Activated CD4-positive, alpha-beta T cell treated with anti-CD3 and anti-CD28 coated beads, Interleukin-2, amount 50 U/mL, for 48 hours (primary cell): Measurements from ENCODE around the gene SLCO1A2.
"Not testable (repeated sequence)": the region's sequence is repeated elsewhere in the genome, so short reads cannot be mapped to it uniquely, and the experiment has no call there.

ENCODE experiments used
- DNase-seq, 2 experiments: peaks; one replicate each; pipeline ENCODE4 v3.0.0-alpha.2; 2020

Gene SLCO1A2

DNA sequence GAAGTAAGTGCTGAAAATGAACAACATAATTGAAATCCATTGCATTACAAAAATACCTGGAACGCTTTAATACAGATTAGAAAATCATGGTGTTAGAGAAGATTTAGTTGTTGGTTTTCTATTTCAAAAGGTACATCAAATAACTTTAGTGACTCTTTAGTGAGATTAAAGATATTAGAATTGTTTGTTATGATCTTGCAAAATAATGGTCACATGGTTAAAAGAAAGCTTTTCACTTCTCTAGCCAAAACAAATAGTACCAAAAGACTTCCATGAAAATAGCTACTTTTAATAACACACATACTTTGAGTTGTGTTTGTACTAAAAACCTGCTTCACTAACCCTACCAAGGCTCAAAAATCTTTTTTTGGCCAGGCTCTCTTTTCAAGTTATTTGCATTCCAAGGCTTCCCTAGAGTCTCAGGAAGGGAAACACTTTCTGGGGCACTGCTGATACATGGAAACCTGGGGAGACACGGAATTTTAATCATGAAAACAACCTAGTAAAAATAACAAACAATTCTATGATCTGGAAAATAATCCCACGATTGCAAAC, at the start of gene SLCO1A2:
Gene SLCO1A2 (minus strand): TSS at position 147 of the 555 bp plus-strand sequence. CDS start 270 bp downstream, outside the sequence.
- no peak for DNase-seq

DNA sequence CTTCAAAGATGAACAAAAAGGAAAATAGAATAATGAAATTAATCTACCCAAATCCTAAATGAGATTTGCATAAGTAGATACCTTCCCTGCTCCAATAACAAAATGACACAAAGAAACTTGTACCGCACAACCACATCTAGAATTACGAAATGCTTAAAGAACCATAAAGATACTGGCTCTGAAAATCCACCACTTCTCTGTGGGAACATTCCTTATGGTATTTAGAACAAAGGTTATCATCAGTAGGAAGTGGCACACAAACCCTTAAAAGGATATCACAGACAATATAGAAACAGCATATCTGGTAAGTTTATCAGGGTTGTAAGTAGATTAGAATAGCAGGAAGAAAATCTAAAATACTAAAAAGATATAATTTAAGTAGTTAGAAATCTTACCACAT, 49.5 kb upstream of the SLCO1A2 start:
- no peak for DNase-seq

DNA sequence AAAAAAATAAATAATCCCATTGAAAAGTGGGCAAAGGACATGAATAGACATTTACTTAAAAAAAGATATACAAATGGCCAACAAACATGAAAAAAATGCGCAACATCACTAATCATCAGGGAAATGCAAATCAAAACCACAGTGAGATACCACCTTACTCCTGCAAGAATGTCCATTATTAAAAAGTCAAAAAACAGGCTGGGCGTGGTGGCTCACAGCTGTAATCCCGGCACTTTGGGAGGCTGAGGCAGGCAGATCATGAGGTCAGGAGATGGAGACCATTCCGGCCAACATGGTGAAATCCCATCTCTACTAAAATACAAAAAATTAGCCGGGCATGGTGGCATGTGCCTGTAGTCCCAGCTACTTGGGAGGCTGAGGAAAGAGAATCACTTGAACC, 46.6 kb upstream of the SLCO1A2 start:
- not testable (repeated sequence) for DNase-seq

- no peak for DNase-seq
Measured at GRCh38 chr12:21379218-21379617, 44.5 kb upstream of the SLCO1A2 start.

GRCh38 chr12:21372602-21373001, 37.9 kb upstream of the SLCO1A2 start, which contains the start of gene IAPP:
TSS of gene IAPP (plus strand) at chr12:21372902. CDS start at chr12:21373352, 450 bp downstream.
- DNase-seq = no peak

- DNase-seq = no peak
Measured at GRCh38 chr12:21370845-21371449, 36.2 kb upstream of the SLCO1A2 start.

GRCh38 chr12:21369141-21369980, 34.6 kb upstream of the SLCO1A2 start:
- no peak for DNase-seq

DNA sequence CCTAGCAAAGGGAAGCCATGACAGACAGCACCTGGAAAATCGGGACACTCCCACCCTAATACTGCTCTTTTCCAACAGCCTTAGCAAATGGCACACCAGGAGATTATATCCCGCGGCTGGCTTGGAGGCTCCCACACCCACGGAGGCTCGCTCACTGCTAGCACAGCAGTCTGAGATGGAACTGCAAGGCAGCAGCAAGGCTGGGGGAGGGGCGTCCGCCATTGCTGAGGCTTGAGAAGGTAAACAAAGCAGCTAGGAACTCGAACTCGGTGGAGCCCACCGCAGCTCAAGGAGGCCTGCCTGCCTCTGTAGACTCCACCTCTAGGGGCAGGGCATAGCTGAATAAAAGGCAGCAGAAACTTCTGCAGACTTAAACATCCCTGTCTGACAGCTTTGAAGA, 25.9 kb upstream of the SLCO1A2 start:
- DNase-seq = not testable (repeated sequence)

DNA sequence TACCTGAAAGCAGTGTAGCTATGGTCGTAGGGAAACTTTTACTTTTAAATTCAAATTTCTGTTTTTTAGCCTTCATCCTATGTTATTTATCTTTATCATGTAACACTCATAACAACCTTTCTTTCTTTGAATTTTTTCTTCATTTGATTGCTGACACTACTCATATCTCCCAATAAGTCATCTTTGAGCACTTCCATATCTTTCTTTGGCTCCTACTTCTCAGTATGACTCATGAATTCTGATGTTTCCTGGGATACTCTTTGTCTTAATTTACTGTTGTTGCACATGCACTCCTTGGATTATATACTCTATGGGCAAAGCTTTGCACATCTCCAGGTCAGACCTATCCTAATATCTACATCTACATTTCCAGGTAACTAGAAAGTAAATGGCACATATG, 19.9 kb upstream of the SLCO1A2 start:
- DNase-seq = no peak

DNA sequence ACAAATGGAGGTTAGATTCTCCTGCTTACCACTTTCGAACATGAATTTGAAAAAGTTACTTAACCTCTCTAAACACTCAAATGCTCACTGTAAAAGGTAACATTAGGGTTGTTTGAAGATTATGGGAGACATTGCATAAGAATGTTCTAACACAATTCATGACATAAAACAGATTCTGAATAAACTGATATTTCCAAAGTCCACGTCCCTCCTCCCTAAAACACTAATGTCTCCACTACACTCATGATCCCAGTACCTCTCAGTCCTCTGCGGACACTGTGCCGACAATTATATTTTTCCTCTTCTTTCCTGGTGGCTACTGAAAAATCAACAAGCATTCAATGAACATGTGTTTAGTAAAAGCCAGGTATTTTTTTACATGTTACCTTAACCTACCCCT, 19.2 kb upstream of the SLCO1A2 start:
- no peak for DNase-seq

- DNase-seq = no peak
Measured at GRCh38 chr12:21353487-21353886, 18.8 kb upstream of the SLCO1A2 start.

DNA sequence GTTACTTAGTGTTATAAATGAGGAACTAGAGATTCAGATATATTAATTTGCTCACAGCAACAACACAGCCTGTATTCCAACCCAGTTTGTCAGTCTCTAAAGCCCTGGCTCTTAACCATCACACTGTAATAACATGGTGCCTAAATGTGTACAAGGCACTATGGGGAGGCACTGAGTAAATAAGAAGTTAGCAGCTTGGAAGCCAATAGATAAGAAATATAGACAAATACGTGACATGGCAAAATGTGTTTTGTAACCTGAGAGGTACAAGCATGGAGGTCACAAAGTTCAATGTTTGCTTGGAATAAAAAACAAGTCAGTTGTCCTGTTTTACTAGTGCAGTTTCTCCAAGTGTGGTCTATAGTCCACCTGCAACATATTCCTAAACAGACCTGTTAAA, 16.3 kb upstream of the SLCO1A2 start:
- DNase-seq = no peak

DNA sequence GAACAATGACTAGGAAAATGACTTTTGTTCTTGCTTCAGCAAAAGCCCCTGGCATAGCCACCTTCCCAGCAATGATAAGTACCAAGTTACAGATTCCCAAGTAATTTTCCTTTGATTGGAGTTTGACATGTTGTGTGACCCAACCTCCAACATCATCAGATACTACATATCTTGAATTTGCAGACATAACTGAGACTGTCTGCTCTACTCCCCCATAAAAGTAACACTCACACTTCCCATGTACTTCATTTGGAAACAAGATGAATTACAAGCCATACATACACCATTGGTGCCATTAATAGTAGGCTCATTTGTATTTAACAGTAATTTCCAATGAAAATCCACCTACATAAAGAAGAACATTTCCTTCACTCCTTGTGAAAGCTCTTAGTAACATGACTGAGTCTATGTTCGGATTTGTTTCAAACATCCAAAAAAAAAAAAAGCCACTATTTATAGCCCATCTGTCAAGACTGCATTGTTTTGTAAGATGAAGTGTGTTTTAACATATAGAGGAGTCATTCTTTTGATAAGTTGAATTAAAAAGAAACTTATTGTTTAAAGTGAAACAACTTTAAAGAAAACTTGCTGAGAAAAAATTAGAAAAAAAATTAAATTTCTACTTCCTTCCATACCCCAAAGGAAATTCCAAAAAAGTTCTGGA, 12.0 kb upstream of the SLCO1A2 start:
- DNase-seq = no peak

DNA sequence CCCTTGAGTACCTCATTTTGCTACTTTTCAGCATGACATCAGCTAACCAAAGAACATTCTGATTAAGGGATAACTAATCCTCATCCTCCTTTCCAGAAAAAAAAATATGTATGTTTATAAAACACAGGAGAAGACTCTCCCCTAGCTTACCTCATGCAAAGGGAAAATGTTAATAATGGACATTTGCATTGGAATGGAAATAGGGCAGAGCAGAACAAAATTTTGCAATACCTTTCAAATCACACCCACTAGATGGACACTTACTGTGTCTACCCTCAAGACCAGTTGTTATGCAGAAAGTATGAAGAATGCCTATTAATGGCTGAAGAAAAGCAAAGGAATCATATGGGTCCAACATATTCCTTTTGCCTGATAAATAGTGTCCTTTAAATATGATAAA, 8.9 kb upstream of the SLCO1A2 start:
- DNase-seq = no peak

GRCh38 chr12:21341769-21342168, 7.1 kb upstream of the SLCO1A2 start:
- DNase-seq = no peak

- DNase-seq = no peak
Measured at GRCh38 chr12:21340403-21340802, 5.7 kb upstream of the SLCO1A2 start.

- DNase-seq = no peak
Measured at GRCh38 chr12:21339921-21340320, 5.2 kb upstream of the SLCO1A2 start.

DNA sequence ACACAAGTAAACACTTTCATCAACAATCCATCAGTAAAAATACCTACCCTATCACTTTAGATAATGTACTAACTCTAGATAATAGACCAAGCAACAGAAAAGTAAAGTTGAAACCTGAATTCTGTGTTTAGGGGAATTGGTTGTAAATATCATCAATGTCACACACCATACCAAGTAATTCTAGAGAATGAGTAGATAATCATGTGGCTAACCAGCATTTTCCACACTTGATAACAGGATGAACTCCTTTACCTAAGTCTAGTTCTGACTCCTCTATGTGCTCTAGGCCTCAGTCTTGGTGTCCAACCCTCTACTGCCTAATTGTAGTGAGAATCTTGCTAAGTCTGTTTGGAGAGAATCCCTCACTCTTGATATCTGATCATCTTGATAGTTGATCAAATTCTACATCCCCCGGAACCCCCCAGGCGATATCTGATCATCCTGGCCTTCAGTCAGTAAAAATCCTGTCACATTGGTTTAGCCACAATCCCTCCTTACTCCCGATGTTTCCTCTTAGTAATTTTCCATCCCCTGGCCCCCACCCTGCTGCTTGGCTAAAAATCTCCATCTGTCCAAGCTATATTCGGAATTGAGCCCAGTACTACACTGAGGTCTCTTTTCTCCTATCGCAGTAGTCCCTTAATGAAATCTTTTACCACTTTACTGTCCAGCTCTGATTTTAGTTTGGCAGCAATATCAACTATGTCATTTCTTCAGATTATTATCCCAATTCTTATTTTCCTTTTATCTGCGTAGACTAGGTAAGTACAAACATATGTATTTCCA, 3.4 kb upstream of the SLCO1A2 start:
- no peak for DNase-seq

DNA sequence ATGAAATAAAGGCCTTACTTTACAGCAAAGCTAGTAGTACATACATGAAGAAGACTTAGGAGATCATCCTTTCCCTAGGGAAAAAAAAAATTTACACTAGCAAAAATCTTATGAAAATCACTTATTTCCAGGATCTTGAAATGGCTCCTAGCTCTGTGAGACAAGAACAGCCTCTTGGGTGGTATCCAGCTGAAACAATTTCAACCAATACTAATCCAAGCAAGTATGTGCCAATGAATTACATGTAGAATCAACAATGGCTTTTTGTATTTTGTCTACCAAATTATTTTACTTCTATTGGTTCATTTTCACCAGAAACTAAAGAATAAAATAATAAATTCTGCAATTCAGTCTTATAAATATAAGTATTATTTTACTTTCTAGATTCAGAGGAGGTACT, 2.7 kb upstream of the SLCO1A2 start:
- DNase-seq = no peak

DNA sequence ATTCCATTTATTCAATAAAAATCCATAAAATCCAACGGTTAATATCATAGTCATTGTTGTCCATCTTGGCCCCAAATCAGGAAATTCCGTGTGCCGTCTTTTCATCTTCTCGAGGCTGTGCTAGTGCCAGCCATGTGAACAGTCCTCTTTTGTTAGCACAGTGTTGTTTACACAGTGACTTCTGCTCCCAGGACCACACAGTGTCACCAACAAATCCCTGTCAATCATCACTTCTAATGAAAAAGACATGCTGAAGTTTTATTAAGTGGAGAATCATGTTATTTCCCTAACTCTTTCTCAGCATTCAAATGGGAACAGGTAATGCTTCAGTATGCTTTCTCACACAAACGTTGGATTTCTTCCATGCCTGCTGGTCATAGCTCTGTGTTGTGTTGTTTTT, 1.9 kb upstream of the SLCO1A2 start:
- DNase-seq = no peak

GRCh38 chr12:21330682-21331253, 3.9 kb downstream of the SLCO1A2 start:
- DNase-seq = no peak

DNA sequence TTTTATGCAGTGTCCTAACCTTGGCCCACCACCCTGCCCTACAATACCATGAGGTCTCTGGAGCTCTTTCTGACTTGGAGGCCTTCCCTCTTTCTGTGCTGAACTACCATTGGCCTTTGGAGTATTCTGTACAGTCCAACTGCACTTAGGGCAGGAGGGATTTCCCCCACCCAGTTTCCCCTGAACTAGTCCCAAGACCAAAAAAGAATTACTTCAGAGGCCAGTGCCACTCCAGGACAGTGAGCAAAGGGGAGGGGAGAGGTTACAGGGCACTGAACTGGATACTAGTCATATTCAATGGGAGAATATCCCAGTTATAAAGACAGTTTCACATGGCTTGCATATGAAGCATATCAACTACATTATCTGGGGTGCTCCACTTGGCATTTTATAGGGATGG, 6.1 kb downstream of the SLCO1A2 start:
- no peak for DNase-seq
